K562 (cell line): ENCODE data around the gene PRKG1. TPM values are rescaled to one million over a fixed set of nuclear protein-coding genes. Genes with fewer than 3 reads are reported as not detected.

Source experiments
- ATAC-seq: fragments of 200-7000 bp; cut with Tn5 transposase; 3 replicates; pipeline ENCODE4 v1.9.1; 2020; ENCODE audit warnings: moderate library complexity
- BruUV-seq: library from RNA; stranded (reverse); fragments of 400-500 nt; replicated peaks from 2 replicates; lab custom pipeline; 2021; lab: Mats Ljungman, UMichigan
- CTCF ChIA-PET: fragments of 300-600 bp; formaldehyde crosslinking; extraction: SDS; loops from one replicate; lab custom pipeline; 2021; ENCODE audit warnings: low intra/inter-chr PET ratio; lab: Yijun Ruan, JAX
- POLR2A ChIA-PET: fragments of 300-600, 350-650 bp; sonication (Branson Sonifier 250); formaldehyde crosslinking; extraction: SDS; loops from one replicate; lab custom pipeline; 2021; ENCODE audit warnings: antibody characterized with exemption, inconsistent platforms; lab: Yijun Ruan, JAX
- DNase-seq, 4 experiments: peaks; one replicate each; pipeline versions ENCODE4 v3.0.0 to v3.0.0-alpha.2; 2011 to 2018; ENCODE audit warnings: low spot score in 3 of 4, mixed read lengths in 3 of 4; ENCODE audit errors: extremely low read depth in 1 of 4
- FAIRE-seq: peaks from 2 replicates; lab custom pipeline; 2011; peaks lifted over from hg19 to GRCh38; lab: Jason Lieb, UNC
- H2AFZ ChIP-seq: 2 replicates; pipeline ENCODE4 v1.6.0; 2011; ENCODE audit warnings: low read depth, low read length, control low read depth, inconsistent platforms
- H3K27ac ChIP-seq: fragments of 200-600 bp; 3 replicates; pipeline ENCODE4 v1.8.0; 2011; ENCODE audit warnings: low read depth, mild to moderate bottlenecking, control low read depth, inconsistent platforms, low read length, moderate library complexity, mixed read lengths; ENCODE audit errors: extremely low read depth
- H3K27me3 ChIP-seq, 2 experiments: fragments of 300-600 bp in 1 of 2; 2 replicates in 1 of 2; 3 replicates in 1 of 2; pipeline versions ENCODE4 v1.6.0 to v1.8.0; 2011; ENCODE audit warnings: inconsistent platforms in 2 of 2, low read length in 2 of 2, mild to moderate bottlenecking in 1 of 2, mixed read lengths in 1 of 2, moderate library complexity in 1 of 2; ENCODE audit not compliant: control insufficient read depth in 2 of 2, insufficient read depth in 2 of 2
- H3K36me3 ChIP-seq: fragments of 300-600 bp; 3 replicates; pipeline ENCODE4 v1.8.0; 2011; ENCODE audit warnings: mild to moderate bottlenecking, low read length, inconsistent platforms; ENCODE audit not compliant: control insufficient read depth, insufficient read depth
- H3K4me1 ChIP-seq, 2 experiments: fragments of 200-600 bp in 1 of 2; replicated peaks in 1 of 2; 2 replicates in 1 of 2; 3 replicates in 1 of 2; pipeline versions ENCODE4 v1.5.1 to v1.8.0; 2011; ENCODE audit warnings: inconsistent platforms in 2 of 2, low read length in 2 of 2, mild to moderate bottlenecking in 1 of 2, mixed read lengths in 1 of 2, moderate library complexity in 1 of 2; ENCODE audit not compliant: control insufficient read depth in 2 of 2, insufficient read depth in 2 of 2
- H3K4me2 ChIP-seq: 2 replicates; pipeline ENCODE4 v1.6.1; 2011; ENCODE audit warnings: low read length, control low read depth, inconsistent platforms, mixed read lengths; ENCODE audit not compliant: insufficient read depth
- H3K4me3 ChIP-seq: fragments of 200-600 bp; sonication (generic), shearing (Covaris generic); 2 replicates; pipeline ENCODE4 v1.5.1; 2016; ENCODE audit warnings: control low read depth, inconsistent platforms
- H3K79me2 ChIP-seq: fragments of 200-600 bp; 3 replicates; pipeline ENCODE4 v1.8.0; 2011; ENCODE audit warnings: low read length, inconsistent platforms; ENCODE audit not compliant: control insufficient read depth, insufficient read depth
- H3K9ac ChIP-seq, 2 experiments: 2 replicates each; pipeline versions ENCODE4 v1.6.0 to v1.6.1; 2011; ENCODE audit warnings: low read depth in 2 of 2, low read length in 2 of 2, control low read depth in 1 of 2, inconsistent platforms in 1 of 2, mild to moderate bottlenecking in 1 of 2, mixed read lengths in 1 of 2; ENCODE audit not compliant: insufficient read depth in 1 of 2
- H3K9me1 ChIP-seq: one replicate; pipeline ENCODE4 v1.6.0; 2011; ENCODE audit warnings: inconsistent platforms, mild to moderate bottlenecking, low read length, moderate library complexity; ENCODE audit not compliant: control insufficient read depth, insufficient read depth
- H3K9me3 ChIP-seq: replicated peaks from 2 replicates; pipeline ENCODE4 v1.5.1; 2011; ENCODE audit warnings: low read depth, low read length, inconsistent platforms; ENCODE audit not compliant: control insufficient read depth, insufficient read depth
- H4K20me1 ChIP-seq: replicated peaks from 2 replicates; pipeline ENCODE4 v1.6.1; 2011; ENCODE audit warnings: low read length, inconsistent platforms, mixed read lengths; ENCODE audit not compliant: control insufficient read depth, insufficient read depth
- EP300 ChIP-seq: IDR thresholded peaks from 2 replicates; pipeline ENCODE4 v1.6.1; 2012; ENCODE audit warnings: low read length, improper control_type of control experiment
- HMGN3 ChIP-seq: IDR thresholded peaks from 2 replicates; pipeline ENCODE4 v1.6.1; 2011; ENCODE audit warnings: borderline replicate concordance, low read depth, mild to moderate bottlenecking, mixed read lengths, low read length; ENCODE audit not compliant: insufficient read length; ENCODE audit errors: extremely low read depth
- L3MBTL2 ChIP-seq: fragments of 450-650 bp; IDR thresholded peaks from 2 replicates; pipeline ENCODE4 v1.6.1; 2016; ENCODE audit warnings: mild to moderate bottlenecking, moderate library complexity
- NCOA6 ChIP-seq: fragments of 450-650 bp; IDR thresholded peaks from 2 replicates; pipeline ENCODE4 v1.6.1; 2017; ENCODE audit warnings: mild to moderate bottlenecking
- NFATC3 ChIP-seq: fragments of 450-650 bp; IDR thresholded peaks from 2 replicates; pipeline ENCODE4 v1.6.1; 2017; ENCODE audit warnings: mild to moderate bottlenecking
- PHB2 ChIP-seq: fragments of 450-650 bp; IDR thresholded peaks from 2 replicates; pipeline ENCODE4 v1.6.1; 2017; ENCODE audit warnings: low read depth
- PTRF ChIP-seq: fragments of 450-650 bp; IDR thresholded peaks from 2 replicates; pipeline ENCODE4 v1.6.1; 2016; ENCODE audit warnings: mild to moderate bottlenecking, missing genetic modification characterization, missing compliant biosample characterization
- RBM14 ChIP-seq: fragments of 200-400 bp; formaldehyde crosslinking; IDR thresholded peaks from 2 replicates; pipeline ENCODE4 v1.6.1; 2018; ENCODE audit warnings: low read depth, mild to moderate bottlenecking, low read length, moderate library complexity, borderline replicate concordance; ENCODE audit not compliant: insufficient read depth
- RFX1 ChIP-seq: fragments of 450-650 bp; IDR thresholded peaks from 2 replicates; pipeline ENCODE4 v1.6.1; 2016; ENCODE audit warnings: mild to moderate bottlenecking, moderate library complexity
- RNF2 ChIP-seq: sonication (generic); IDR thresholded peaks from 2 replicates; pipeline ENCODE4 v1.6.1; 2016
- SIRT6 ChIP-seq: IDR thresholded peaks from one replicate; pipeline ENCODE4 v1.6.1; 2012; ENCODE audit warnings: low read depth, mild to moderate bottlenecking, control low read depth, inconsistent platforms, low read length, moderate library complexity
- SMAD1 ChIP-seq: fragments of 150-350 bp; IDR thresholded peaks from 2 replicates; pipeline ENCODE4 v1.6.1; 2014; ENCODE audit warnings: low read length, low read depth; ENCODE audit not compliant: partially characterized antibody
- SMAD2 ChIP-seq: fragments of 150-350 bp; IDR thresholded peaks from 2 replicates; pipeline ENCODE4 v1.6.1; 2014; ENCODE audit warnings: low read depth, mild to moderate bottlenecking, low read length
- ZNF140 ChIP-seq: fragments of 250-450 bp; sonication (Bioruptor Pico); IDR thresholded peaks from 2 replicates; pipeline ENCODE4 v1.8.0; 2021; ENCODE audit warnings: moderate library complexity, mild to moderate bottlenecking, inconsistent platforms
- WGBS: fragments of 100-300 bp; shearing (Covaris generic); methylation state at CpG from one replicate; pipeline ENCODE4 v1.1.6; 2016; ENCODE audit warnings: low coverage, mixed read lengths; ENCODE audit not compliant: insufficient coverage; ENCODE audit errors: missing lambda C conversion rate; 5-methylcytosine and 5-hydroxymethylcytosine counted together
- in situ Hi-C: fragments of 300-500 bp; cut with MboI; formaldehyde crosslinking; loops from 4 replicates; pipeline ENCODE4 v1.15.0; 2018; ENCODE audit warnings: inconsistent platforms, mixed read lengths
- intact Hi-C: fragments of 100-400 bp; cut with micrococcal nuclease; formaldehyde crosslinking; loops from 2 replicates; pipeline ENCODE4 v1.14.2; 2022
- polyA plus RNA-seq, 8 experiments: library from polyadenylated mRNA; depleted of rRNA in 4 of 8; stranded (reverse) in 5 of 8; unstranded in 3 of 8; fragments of >200 nt; fragmentation: Nextera tagmentation in 2 of 8; fragmentation: Illumina TruSeq in 1 of 8; extraction: Ambion mirVana in 2 of 8; extraction: Trizol in 1 of 8; gene quantifications; 2 replicates each; pipeline versions ENCODE4 v1.2.1 to v1.2.3, GENCODE V29; 2011 to 2014; ENCODE audit warnings: inconsistent platforms in 1 of 8, missing spikeins in 1 of 8
- total RNA-seq, 7 experiments: library from RNA; depleted of rRNA in 6 of 7; stranded (reverse); fragments of >200 nt in 6 of 7; fragmentation: Illumina TruSeq in 2 of 7; extraction: Trizol in 2 of 7; gene quantifications; 2 replicates each; pipeline versions ENCODE4 v1.2.1 to v1.2.3, GENCODE V29; 2011 to 2021; ENCODE audit warnings: low replicate concordance in 1 of 7
- TF ChIP-seq, protein P1 (sequence below): sonication (generic); formaldehyde crosslinking; IDR thresholded peaks from 2 replicates; pipeline ENCODE4 v1.8.1; 2023; ENCODE audit warnings: mild to moderate bottlenecking, missing genetic modification reagents

PRKG1 gene
- total and polyA plus RNA-seq, 9 of the 15 experiments (the other 6 are each of a cell fraction or from before 2014, with no cell fraction given) = 0.22 TPM; not detected in 8

DNA sequence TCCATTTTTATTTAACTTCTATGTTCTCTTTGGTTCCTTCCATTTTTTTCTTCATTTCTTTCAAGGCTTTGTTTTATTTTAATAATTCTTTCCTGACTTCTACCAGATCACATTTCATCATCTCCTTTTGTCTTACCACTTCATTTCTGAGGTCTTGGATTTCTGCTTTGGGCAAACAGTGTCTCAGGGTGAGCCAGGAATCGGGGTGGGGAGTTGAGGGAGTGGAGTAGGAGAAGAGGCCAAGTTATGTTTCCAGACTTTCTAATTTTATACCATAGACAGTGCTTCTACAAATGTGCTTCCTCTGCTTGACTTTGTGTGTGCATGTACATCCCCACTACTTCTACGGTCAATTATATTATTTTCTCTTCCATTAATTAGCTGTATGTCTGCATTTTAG is 112.1 kb downstream of the PRKG1 start:
- CTCF ChIA-PET = no interaction called here
- H2AFZ ChIP-seq = no peak overlapping the region

More for the DNA sequence above, 112.1 kb downstream of the PRKG1 start:
- 0% methylated on average over 2 of the region's 2 CpGs for WGBS
- intact Hi-C loops = no loop called here
- no peak for ATAC-seq
- Histone ChIP-seq H3K4me2 (no peak overlapping the region), H3K36me3 (no peaks in the 10 kb centered on the region), H3K9me1 (no peaks in the 10 kb centered on the region), H3K79me2 (no peaks in the 10 kb centered on the region), H3K9me3 (no peaks in the 10 kb centered on the region), H3K4me3 (no peak overlapping the region), H3K4me1 (no peaks in the 10 kb centered on the region), H3K27me3 (no peaks in the 10 kb centered on the region), H3K27ac (no peak overlapping the region), H4K20me1 (no peaks in the 10 kb centered on the region), H3K9ac (no peak overlapping the region)
- no peak for FAIRE-seq
- in situ Hi-C loops = no loop called here
- TF ChIP-seq ZNF140 = no peak
- TF ChIP-seq HMGN3 = no peak
- TF ChIP-seq RFX1 = no peak
- no peak for TF ChIP-seq RNF2
- no peak for TF ChIP-seq PTRF (tag)
- TF ChIP-seq, protein P1, sequence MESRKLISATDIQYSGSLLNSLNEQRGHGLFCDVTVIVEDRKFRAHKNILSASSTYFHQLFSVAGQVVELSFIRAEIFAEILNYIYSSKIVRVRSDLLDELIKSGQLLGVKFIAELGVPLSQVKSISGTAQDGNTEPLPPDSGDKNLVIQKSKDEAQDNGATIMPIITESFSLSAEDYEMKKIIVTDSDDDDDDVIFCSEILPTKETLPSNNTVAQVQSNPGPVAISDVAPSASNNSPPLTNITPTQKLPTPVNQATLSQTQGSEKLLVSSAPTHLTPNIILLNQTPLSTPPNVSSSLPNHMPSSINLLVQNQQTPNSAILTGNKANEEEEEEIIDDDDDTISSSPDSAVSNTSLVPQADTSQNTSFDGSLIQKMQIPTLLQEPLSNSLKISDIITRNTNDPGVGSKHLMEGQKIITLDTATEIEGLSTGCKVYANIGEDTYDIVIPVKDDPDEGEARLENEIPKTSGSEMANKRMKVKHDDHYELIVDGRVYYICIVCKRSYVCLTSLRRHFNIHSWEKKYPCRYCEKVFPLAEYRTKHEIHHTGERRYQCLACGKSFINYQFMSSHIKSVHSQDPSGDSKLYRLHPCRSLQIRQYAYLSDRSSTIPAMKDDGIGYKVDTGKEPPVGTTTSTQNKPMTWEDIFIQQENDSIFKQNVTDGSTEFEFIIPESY (CRISPR knock-in tag) = no peak
- no peak for TF ChIP-seq SMAD1
- no peak for TF ChIP-seq EP300
- no peak for TF ChIP-seq RBM14
- TF ChIP-seq L3MBTL2 = no peak
- TF ChIP-seq NFATC3 = no peak
- no peak for TF ChIP-seq PHB2
- TF ChIP-seq SMAD2 = no peak
- no peak for TF ChIP-seq NCOA6
- TF ChIP-seq SIRT6 = no peak
- no TSS peak for BruUV-seq
- POLR2A ChIA-PET = no interaction called here
- DNase-seq = no peak
